HG03571 (cell line): Measurements from ENCODE around the gene SORCS2.

Experiments used
- ATAC-seq: cut with Tn5 transposase; IDR thresholded peaks from one replicate; pipeline ENCODE4 v1.9.1; 2021; ENCODE audit not compliant: unreplicated experiment

Gene SORCS2

DNA sequence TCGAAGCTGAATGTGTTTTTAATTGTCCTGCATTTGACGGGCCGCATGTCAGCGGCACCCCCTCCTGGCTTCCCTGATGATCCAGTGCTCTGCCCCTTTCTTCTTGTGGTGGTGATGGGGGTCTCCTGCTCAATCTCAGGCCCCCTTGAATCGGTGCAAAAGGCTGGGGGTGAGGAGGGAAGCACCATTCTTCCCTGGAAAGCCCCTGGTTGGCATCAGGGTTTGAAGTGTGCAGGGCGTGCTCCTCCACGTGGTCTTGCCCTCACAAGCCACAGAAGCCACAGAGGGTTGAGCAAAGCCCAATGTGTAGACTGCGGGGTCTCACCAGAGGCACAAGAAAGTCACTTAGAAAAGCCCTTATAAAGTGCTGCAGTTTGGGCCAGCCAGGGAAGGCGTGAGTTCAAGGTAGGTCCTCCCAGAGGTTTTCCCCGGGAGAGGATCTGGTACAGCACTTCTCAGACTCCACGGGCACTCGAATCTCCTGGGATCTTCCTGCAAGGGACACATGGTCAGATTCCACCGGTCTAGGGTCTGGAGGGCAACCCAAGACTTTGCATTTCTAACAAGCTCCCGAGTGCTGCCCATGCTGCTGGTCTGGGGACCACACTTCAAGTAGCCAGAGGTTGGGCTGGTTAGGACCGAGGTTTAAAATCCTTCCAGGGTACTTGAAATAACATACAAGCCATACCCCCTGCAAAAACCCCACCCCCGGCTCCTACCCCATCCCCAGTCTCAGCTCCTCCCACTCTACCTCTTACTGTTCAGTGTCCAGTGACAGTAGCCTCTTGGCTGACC, 207.3 kb downstream of the SORCS2 start:
- ATAC-seq: no peak

DNA sequence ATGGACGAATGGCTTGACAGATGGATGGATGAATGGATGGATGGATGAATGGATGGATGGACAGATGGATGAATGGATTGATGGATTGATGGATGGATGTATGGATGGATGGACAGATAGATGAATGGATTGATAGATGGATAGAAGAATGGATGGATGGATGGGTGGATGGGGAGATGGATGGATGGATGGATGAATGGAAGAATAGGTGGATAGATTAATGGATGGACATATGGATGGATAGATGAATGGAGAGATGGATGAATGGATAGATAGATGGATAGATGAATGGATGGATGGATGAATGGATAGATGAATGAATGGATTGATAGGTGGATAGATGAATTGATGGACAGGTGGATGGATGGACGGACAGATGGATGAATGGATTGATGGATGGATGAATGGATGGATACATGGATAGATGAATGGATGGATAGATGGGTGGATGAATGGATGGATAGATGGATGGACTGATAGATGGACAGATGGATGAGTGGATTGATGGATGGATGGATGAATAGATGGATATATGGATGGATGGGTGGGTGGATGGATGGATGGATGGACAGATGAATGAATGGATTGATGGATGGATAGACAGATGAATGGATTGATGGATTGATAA, 208.4 kb downstream of the SORCS2 start:
- no peak for ATAC-seq

DNA sequence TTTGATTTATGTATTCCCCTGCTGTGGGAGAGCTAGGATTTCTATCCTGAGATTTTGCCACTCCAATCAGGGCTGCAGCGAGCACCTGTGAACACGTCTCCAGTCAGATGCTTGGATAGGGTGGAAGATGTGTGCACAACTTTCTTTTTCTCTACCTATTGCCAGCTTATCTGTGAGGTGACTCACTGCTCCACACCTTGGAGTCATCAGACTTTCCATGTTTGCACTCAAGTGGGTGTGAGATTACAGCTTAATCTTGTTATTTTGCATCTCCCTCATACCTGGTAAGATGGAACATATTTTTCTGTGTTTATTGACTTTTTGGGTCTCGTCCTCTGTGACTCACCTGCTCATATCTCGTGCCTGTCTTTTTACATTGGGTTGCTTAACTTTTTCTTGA, 210.2 kb downstream of the SORCS2 start:
- no peak for ATAC-seq

DNA sequence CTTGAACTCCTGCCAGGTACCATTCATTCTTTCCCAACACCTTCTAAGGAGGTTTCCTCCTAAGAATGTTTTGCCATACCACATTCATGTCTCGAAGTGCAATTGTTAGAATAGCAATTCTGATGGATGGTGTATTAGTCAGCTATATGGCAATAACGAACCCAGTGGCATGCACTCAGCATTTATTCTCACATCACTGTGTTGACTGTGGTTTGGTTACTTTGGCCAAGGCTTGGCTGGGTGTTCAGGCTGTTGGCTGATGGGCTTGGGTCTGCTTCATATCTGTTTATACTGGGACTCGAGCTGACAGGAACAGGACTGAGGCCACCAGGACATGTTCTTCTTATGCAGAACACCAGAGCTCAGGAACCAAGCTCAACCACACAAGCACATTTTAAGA, 210.7 kb downstream of the SORCS2 start:
- no peak for ATAC-seq

DNA sequence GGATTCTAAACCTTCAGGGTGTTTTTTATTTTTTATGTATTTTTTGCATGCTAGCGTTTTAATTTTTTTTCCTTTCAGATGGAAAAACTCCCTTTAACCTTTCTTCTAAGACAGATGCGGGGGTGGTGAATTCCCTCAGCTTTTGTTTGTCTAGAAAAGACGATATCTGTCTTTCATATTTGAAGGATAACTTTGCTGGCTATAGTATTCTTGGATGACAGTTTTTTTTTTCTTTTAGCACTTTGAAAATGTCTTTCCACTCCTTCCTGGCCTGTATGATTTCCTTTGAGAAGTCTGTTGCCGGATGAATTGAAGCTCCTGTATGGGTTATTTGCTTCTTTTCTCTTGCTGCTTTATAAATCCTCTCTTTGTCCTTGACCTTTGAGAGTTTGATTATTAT, 215.8 kb downstream of the SORCS2 start:
- ATAC-seq: no peak

DNA sequence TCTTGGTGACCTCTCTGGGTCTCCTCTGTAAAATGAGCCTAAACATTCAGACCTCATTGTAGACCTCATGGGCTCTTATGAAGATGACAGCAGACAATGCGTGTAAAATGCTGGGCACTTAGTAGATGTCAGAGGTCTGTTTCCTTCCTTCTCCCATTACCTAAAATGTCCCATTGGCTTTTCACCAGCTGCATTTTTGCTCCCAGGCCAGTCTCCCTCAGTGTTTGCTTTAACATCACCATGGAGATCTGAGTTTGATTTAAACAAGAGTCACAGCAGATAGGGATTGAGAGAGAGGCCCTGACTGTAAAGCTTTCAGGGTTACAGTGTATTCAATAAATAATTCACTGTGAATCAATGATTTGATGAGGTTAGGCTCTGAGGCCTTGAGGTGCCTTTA, 218.1 kb downstream of the SORCS2 start:
- ATAC-seq: no peak

DNA sequence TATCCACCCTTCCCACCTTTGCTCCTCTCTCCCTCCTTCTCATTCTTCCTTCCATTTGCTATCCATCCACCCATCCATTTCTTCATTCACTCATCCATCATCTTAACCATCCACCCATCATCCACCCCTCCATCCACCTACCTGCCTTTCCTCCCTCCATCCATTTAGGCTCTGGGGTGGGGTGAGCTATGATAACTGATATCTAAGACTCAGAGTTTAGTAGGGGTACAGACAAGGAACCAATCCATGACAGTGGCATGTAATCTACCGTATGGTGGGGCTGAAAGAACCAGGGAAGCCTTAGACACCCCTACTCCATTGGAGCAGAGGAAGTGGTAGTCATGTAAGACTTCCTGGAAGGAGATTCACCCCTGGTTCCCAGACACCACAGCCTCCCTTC, 219.2 kb downstream of the SORCS2 start:
- no peak for ATAC-seq

DNA sequence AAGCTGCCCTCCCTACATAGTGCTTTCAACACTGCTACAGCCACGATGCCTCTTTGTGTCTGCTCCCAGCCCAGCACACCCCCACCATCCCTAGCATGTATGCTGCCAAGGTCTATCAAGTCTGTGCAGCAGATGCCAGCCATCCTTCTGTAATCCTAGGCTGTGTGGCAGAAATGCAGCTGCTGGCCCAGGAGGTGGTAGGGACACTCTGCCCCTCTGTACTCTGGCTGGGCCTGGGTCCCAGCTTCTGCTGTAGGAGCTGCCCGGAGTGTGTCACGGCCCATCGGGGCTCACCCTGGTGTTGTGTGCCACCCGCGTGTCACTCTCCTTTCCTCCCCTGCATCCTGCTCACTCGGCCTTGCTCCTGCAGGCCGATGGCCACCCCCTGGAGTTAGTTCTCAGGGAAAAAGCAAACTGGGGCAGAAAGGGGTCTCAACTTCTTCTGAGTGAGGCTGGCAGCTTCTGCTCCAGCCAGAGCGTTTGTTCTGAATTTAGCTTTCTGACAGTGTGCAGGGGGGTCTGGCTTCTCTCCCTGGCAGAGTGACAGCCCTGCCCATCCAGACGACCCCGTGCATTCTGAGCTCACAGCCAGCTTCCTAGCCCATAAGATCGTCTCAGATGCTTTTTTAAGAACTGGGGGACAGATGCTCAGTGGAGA, 219.7 kb downstream of the SORCS2 start:
- ATAC-seq: no peak

DNA sequence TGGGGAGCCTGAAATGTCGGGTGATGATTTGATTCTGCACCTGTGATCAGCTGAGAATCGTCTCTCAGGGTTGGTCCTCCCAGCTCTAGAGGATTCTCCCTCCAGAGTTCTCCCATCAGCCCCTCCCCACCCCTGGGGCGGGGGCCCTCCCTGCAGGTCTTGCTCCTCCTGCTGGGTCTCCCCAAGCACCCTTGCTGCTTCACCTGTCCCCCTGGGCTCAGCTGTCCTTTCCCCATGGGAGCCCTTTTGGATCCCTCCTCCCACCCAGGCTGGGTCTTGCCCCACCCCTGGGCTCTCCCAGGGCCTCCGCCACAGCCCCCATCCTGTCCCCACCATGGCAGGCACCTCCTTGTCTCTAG, 220.2 kb downstream of the SORCS2 start:
- no peak for ATAC-seq

DNA sequence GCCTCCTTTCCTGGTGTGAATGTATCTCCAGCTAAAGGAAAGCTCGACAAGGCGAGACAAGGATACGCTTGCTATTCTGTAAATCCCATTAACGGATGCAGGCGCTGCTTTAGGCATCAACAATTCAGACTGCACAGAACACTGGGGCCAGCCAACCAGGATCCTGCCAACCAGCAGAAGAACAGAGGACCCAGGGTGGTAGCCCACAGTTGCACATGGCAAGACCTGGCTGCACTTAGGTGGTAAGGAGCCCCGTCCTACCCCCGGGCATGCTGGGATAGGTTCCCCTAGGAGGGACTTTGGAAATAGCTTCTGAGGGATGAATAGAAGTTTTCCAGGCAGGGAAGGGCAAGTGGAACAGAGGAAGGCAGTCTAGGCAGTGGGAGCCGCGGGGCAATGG, 221.7 kb downstream of the SORCS2 start:
- ATAC-seq: no peak

DNA sequence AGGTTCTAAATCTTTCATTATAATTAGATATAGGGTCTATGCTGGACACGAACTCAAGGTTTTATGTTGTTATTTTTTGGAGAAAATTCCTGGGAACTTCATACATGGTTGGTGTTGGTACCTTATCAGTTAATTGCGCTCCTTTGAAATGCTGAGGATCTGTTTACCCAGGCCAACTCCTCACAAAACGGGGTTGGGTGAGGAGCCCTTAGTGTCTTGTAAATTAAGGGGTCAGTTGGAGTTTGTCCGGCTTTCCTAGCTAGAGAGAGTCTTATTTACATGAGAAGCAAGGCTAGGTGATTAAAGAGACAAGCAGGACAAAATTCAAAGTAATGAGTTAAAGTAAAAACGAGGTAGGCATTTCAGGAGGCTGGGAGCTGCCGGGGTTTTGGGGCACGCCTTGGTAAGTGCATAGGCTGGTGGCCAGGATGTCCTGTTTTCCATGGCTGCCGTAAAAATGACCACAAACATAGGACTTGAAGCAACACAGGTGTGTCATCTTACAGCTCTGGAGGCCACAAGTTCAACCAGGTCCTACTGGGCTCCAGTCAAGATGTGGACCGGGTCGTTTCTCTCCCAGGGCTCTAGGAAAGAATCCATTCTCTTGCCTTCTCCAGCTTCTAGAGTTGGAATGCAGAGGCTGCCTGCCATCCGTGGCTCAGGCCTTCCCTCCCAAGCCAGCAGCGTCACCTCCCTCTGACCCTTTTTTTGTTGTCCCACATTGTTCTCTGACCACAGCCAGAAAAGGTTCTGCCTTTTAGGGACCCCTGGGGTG, 222.6 kb downstream of the SORCS2 start:
- ATAC-seq: no peak

DNA sequence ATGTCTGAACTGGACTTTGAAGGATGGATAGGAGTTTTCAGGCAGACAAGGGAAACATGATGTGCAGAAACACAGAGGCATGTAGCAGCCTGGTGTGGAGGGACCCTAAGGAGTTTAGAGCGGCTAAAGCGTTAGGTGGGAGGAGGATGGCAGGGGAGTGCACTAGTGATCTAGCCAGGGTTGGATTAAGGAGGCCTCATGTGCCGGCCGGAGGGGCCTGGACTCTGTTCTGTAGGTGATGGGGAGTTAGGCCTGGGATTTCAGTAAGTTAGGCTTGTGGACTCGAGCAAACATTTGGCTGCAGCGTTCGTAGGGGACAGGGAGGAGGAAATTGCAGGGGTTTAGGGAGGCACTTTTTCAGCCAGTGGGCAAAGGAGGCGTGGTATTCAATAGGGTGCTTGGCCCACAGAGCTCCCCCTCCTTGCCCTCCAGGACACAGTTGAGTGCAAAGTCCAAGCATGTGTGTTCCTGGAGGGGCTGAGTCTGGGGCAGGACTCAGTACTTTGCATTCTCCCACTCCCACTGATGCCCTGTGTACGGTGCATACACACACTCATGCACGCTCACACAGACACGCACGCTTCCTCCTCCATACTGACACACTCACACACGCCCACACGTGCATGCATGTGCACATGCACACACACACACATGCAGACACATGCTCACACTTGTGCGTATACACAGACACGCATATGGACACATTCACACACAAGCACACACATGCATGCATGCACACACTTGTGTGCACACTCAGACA, 223.8 kb downstream of the SORCS2 start:
- ATAC-seq: no peak

DNA sequence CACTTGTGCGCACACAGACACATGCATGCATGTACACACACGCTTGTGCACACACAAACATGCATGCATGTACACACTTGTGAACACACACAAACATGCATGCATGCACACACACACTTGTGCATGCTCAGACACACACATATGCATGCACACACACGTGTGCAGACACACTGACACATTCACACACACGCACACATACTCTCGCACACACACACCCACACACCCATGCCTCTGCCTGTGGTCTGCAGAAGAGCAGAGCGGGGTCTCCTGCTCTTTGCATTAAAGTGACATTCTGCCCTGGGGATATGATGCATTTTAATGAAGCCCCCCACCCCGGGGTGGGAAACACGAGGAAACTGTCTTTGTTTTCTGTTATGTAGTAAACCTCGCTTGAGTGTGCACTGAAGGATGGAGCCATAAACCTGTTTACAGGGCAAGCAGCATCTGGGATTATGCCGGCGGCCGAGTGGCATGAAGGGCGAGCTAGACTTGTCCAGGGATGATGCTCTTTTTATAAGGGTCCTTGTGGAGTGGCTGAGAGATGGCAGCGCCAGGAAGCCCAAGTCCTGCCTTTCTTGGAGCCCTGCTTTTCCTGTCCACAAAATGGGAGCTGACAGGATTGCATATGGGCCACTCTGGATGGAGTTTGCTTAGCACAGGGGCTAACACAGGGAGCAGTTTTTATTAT, 224.6 kb downstream of the SORCS2 start:
- no peak for ATAC-seq

DNA sequence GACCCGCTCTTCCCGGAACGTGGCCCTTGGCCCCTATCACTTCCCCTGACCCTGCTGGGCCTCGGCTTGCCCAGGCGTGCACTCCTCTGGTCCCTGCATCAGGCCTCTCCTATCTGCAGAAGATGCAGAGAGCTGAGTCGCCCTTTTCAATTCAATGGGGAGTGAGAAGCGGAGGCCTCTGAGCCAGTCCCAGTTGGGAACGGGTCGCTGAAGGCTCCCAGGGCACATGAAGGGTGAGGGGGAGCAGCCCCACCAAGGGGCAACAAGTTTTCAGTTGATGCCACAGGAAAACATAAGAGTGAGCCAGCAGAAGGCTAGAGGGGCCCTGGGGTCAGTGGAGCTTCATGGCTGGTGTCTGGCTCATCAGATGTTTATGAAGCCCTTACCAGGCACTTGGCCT, 225.3 kb downstream of the SORCS2 start:
- no peak for ATAC-seq

DNA sequence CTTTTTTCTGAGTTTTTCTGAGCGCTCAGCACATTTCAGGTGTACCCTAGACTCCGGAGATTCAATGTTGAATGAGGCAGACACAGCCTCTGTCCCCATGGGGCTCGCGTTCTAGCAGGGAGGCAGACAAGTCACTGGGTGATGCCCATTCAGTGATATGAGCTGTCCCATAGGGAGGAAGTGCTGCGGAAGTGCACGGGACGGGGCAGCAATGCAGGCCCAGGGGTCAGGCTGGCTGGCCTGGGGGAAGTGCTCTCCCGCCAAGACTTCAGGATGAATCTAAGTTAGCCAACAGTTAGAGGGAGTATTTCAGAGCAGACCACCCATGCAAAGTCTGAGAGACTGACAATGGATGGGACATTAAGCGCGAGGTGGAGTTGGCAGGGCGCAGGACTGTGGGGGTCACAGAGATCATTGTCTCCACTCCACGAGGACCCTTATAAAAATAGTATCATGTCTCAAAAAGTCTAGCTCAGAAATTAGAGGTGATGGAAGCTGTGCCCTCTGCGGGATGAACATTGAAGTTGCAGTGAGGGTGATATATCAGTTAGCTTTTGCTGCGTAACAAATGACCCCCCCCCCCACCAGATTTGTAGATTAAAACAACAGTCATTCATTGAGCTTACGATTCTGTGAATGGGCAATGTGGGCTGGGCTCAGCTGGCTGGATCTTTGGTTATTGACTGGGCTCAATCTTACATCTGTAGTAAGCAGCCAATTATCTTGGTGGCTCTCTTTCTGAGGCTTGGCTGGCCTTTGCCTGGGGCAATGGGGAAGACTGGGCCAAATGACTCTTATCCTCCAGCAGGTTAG, 226.0 kb downstream of the SORCS2 start:
- ATAC-seq: no peak

DNA sequence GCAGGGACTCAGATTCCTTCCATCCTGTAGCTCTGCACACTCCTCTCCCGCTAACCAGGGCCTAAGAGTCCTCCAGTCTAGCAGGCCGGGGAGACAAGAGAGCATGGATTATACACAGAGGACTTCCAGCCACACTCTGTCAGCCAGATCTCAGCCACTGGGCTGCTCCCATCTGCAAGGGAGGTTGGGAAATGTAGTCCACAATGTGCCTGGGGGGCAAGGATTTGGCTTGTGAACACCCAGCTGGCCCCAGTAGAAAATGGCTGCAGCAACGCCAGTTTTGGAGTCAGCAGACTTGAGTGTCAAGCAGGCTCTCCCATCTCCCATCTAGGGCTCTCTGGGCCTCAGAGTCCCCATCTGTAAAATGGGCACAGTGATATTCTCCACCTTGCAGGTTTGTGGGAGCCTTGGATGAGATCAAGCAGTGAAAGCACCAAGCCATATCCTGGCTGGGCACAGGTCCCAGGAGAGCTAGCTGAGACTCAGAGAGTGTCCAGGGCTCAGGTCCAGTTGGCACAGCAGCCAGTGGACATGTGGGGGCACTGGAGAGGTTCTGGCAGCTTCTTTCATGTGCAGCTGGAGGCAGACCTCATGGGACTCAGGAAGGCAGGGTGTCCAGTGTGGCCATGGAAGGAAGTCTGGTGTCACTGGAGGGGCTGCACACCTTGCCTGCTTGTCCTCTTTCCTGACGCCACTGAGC, 227.8 kb downstream of the SORCS2 start:
- ATAC-seq: no peak

DNA sequence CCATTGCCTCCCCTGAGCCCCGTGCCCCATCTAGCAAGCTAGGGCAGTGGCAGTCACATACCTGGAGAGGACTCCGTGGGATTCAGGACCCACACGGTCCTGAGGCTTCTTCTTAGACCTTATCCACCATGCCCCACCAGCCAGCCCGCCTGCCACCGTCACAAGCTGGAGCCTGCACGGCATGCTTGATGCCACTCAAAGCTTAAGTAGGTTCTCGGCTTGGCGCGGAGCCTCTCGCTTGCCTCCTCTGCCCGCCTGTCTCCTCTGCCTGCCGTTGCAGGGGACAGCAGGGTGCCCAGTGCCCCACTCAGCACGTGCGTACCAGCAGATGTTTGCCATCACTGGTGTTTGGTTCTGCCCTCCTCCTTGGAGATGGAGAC, 228.3 kb downstream of the SORCS2 start:
- ATAC-seq: no peak

DNA sequence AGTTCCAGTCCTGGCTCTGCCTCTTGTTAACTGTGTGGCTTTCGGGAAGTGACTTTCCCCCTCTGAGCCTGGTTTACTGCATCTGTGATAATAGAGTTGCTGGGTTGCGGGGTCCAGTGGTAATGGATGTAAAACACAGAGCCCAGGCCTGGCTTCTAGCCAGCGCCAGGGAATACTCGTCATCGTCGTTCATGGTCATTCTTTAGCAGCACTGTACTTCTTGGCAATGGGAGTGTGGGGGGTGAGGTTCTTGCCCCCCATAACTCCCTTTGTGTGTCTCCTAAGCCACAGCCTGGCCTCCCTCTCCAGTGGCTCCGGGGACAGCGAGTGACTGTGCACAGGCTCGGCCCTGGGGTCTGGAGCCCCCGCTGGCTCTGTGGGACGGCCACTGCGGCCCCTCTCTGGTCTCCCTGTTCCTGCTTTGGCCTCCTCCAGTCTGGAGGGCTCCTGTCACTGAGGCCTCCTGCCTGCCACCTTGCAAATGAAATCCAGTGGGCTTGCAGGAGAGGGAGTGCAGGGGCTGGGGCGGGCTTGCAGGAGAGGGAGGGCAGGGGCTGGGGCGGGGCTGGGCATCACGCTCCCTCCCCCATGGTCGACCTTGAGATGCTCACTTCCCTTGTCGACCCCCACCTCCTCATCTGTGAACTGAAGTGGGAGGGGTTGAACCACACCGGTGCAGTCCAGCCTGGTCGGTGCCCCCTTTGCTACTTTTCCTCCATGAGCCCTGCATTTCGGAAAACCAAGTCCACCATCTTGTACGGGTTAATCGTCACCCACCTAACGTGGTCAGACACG, 229.2 kb downstream of the SORCS2 start:
- ATAC-seq: no peak
